GM12878 (cell line): ENCODE measurements around the gene TULP1. TPM values are rescaled to one million over a fixed set of nuclear protein-coding genes. Genes with fewer than 3 reads are reported as not detected.
"Not testable (repeated sequence)": the region's sequence is repeated elsewhere in the genome, so short reads cannot be mapped to it uniquely, and the experiment has no call there.

Experiments used
- ATAC-seq: fragments of 200-7000 bp; cut with Tn5 transposase; 3 replicates; pipeline ENCODE4 v1.9.1; 2020; ENCODE audit warnings: mild to moderate bottlenecking, moderate library complexity
- BruUV-seq: library from RNA; stranded (reverse); fragments of 400-500 nt; replicated peaks from 2 replicates; lab custom pipeline; 2021; lab: Mats Ljungman, UMichigan
- CTCF ChIA-PET: fragments of 300-600 bp; sonication (Branson Sonifier 250); formaldehyde crosslinking; extraction: SDS; loops from one replicate; lab custom pipeline; 2021; ENCODE audit warnings: inconsistent platforms; lab: Yijun Ruan, JAX
- POLR2A ChIA-PET: fragments of 350-600 bp; formaldehyde crosslinking; extraction: SDS; loops from one replicate; lab custom pipeline; 2021; ENCODE audit warnings: inconsistent platforms; lab: Charles Lee
- RAD21 ChIA-PET: fragments of 300-600 bp; sonication (Branson Sonifier 250); formaldehyde crosslinking; loops from one replicate; lab custom pipeline; 2023; ENCODE audit warnings: antibody characterized with exemption; ENCODE audit not compliant: unreplicated experiment; lab: Charles Lee
- SMC1A ChIA-PET: fragments of 300-600 bp; sonication (Branson Sonifier 250); formaldehyde crosslinking; loops from one replicate; lab custom pipeline; 2023; ENCODE audit not compliant: unreplicated experiment, uncharacterized antibody; lab: Charles Lee
- DNase-seq: peaks from one replicate; pipeline ENCODE4 v3.0.0-alpha.2; 2011; ENCODE audit warnings: low read depth, low spot score
- FAIRE-seq: peaks from 3 replicates; lab custom pipeline; 2011; peaks lifted over from hg19 to GRCh38; lab: Jason Lieb, UNC
- H2AFZ ChIP-seq: 2 replicates; pipeline ENCODE4 v1.6.0; 2011; ENCODE audit warnings: low read depth, low read length, control low read depth; ENCODE audit not compliant: control insufficient read depth
- H3K27ac ChIP-seq: 2 replicates; pipeline ENCODE4 v1.5.1; 2011; ENCODE audit warnings: control low read depth; ENCODE audit not compliant: control insufficient read depth, insufficient read depth
- H3K27me3 ChIP-seq, 2 experiments: replicated peaks in 1 of 2; 2 replicates each; pipeline versions ENCODE4 v1.6.0 to v1.6.1; 2011; ENCODE audit warnings: low read length in 1 of 2; ENCODE audit not compliant: control insufficient read depth in 2 of 2, insufficient read depth in 2 of 2
- H3K36me3 ChIP-seq, 2 experiments: 2 replicates each; pipeline ENCODE4 v1.5.1; 2011; ENCODE audit warnings: low read length in 1 of 2; ENCODE audit not compliant: control insufficient read depth in 2 of 2, insufficient read depth in 2 of 2
- H3K4me1 ChIP-seq: 2 replicates; pipeline ENCODE4 v1.6.1; 2011; ENCODE audit warnings: mild to moderate bottlenecking, low read length, moderate library complexity, mixed read lengths; ENCODE audit not compliant: control insufficient read depth, insufficient read depth
- H3K4me2 ChIP-seq: 2 replicates; pipeline ENCODE4 v1.6.0; 2011; ENCODE audit warnings: control low read depth; ENCODE audit not compliant: control insufficient read depth, insufficient read depth
- H3K4me3 ChIP-seq: fragments of 200-600 bp; sonication (generic); 2 replicates; pipeline ENCODE4 v1.5.1; 2016
- H3K79me2 ChIP-seq: 2 replicates; pipeline ENCODE4 v1.6.0; 2011; ENCODE audit warnings: low read length; ENCODE audit not compliant: control insufficient read depth, insufficient read depth
- H3K9ac ChIP-seq: 2 replicates; pipeline ENCODE4 v1.8.0; 2011; ENCODE audit warnings: low read length, control low read depth, mixed read lengths; ENCODE audit not compliant: control insufficient read depth, insufficient read depth
- H3K9me3 ChIP-seq: replicated peaks from 3 replicates; pipeline ENCODE4 v1.5.1; 2011; ENCODE audit warnings: mild to moderate bottlenecking, low read length; ENCODE audit not compliant: control insufficient read depth, insufficient read depth
- H4K20me1 ChIP-seq: 2 replicates; pipeline ENCODE4 v1.6.0; 2011; ENCODE audit not compliant: control insufficient read depth, insufficient read depth
- MEF2B ChIP-seq: fragments of 450-650 bp; IDR thresholded peaks from 2 replicates; pipeline ENCODE4 v1.6.1; 2018; ENCODE audit warnings: mild to moderate bottlenecking, moderate library complexity; ENCODE audit not compliant: partially characterized antibody, poor library complexity, severe bottlenecking
- WGBS: methylation state at CpG from one replicate; pipeline ENCODE4 v1.1.6; 2016; ENCODE audit warnings: low lambda C conversion rate; ENCODE audit not compliant: insufficient replicate concordance, insufficient coverage; ENCODE audit errors: missing lambda C conversion rate; 5-methylcytosine and 5-hydroxymethylcytosine counted together
- in situ Hi-C: fragments of 300-500 bp; cut with MboI; formaldehyde crosslinking; loops from 9 replicates; pipeline ENCODE4 v1.14.3; 2018; ENCODE audit warnings: mixed read lengths
- intact Hi-C: fragments of 100-400 bp; cut with micrococcal nuclease; formaldehyde crosslinking; loops from one replicate; pipeline ENCODE4 v1.14.2; 2022; ENCODE audit not compliant: unreplicated experiment
- polyA plus RNA-seq, 11 experiments: library from polyadenylated mRNA; depleted of rRNA in 4 of 11; unstranded in 6 of 11; stranded (reverse) in 5 of 11; fragments of >200 nt; fragmentation: Nextera tagmentation in 4 of 11; fragmentation: Illumina TruSeq in 1 of 11; extraction: Ambion mirVana in 4 of 11; extraction: Trizol in 1 of 11; gene quantifications; 1 replicate in 1 of 11; 2 replicates in 10 of 11; pipeline versions ENCODE4 v1.2.1 to v1.2.3, GENCODE V29; 2011 to 2016; ENCODE audit warnings: inconsistent platforms in 2 of 11, missing spikeins in 2 of 11, low read depth in 1 of 11
- total RNA-seq, 4 experiments: library from RNA; depleted of rRNA in 3 of 4; stranded (reverse); fragments of >200 nt in 3 of 4; fragmentation: Illumina TruSeq in 1 of 4; extraction: Trizol in 1 of 4; gene quantifications; 2 replicates each; pipeline versions ENCODE4 v1.2.1 to v1.2.3, GENCODE V29; 2013 to 2021

The TULP1 gene
- total and polyA plus RNA-seq, 10 of the 15 experiments (the other 5 are each of a cell fraction or from before 2014, with no cell fraction given) = not detected

- H3K4me1 ChIP-seq, ATAC-seq, H3K9ac ChIP-seq, SMC1A ChIA-PET, BruUV-seq, H3K9me3 ChIP-seq, H3K4me3 ChIP-seq, FAIRE-seq, intact Hi-C loops, H3K4me2 ChIP-seq, H4K20me1 ChIP-seq, H2AFZ ChIP-seq, in situ Hi-C loops, H3K36me3 ChIP-seq, DNase-seq, H3K79me2 ChIP-seq, RAD21 ChIA-PET, H3K27me3 ChIP-seq, H3K27ac ChIP-seq: not testable (repeated sequence)
- CTCF ChIA-PET = interaction anchor here (0.9 kb wide), 1 partner anchor 174 kb away, joined by 3 read pairs; the partner anchor contains the start of gene PPARD
- POLR2A ChIA-PET = interaction anchor here (0.6 kb wide), 1 partner anchor 414 kb away, joined by 3 read pairs; no protein-coding TSS in a partner anchor
- 31% methylated on average over 6 of the region's 6 CpGs for WGBS
Measured at GRCh38 chr6:35515939-35516338, 3.2 kb upstream of the TULP1 start.

- ChIA-PET CTCF (interaction anchor here (1.2 kb wide), 1 partner anchor 9 kb away, joined by 6 read pairs; no protein-coding TSS in a partner anchor), SMC1A (no interaction called here), POLR2A (no interaction called here), RAD21 (no interaction called here)
- Histone ChIP-seq H4K20me1 (no peaks in the 10 kb centered on the region), H3K27ac (no peak overlapping the region), H3K79me2 (no peaks in the 10 kb centered on the region), H3K9me3 (no peaks in the 10 kb centered on the region), H3K27me3 (0 out of 4 replicates have a peak, but pooled peaks cover 0 to 2% of the 10 kb centered on the region in 2 experiments), H3K4me1 (peaks cover under 1% of the 10 kb centered on the region; the same call in 1 of the 2 replicates), H2AFZ (no peak overlapping the region), H3K9ac (no peak overlapping the region), H3K4me3 (no peak overlapping the region), H3K4me2 (no peak overlapping the region), H3K36me3 (no peaks in the 10 kb centered on the region)
- ATAC-seq (no peak), FAIRE-seq (no peak), DNase-seq (no peak)
- in situ Hi-C loops (no loop called here), intact Hi-C loops (no loop called here)
- BruUV-seq = no TSS peak
- WGBS = 29% methylated on average over 4 of the region's 4 CpGs
- no peak for TF ChIP-seq MEF2B
Measured at GRCh38 chr6:35514587-35514986, 1.9 kb upstream of the TULP1 start.
